Loucy (cell line): ENCODE measurements around the gene MYH10.

Experiments
- H2AFZ ChIP-seq: fragments of 200-600 bp; sonication (generic); 2 replicates; pipeline ENCODE4 v1.6.0; 2016; ENCODE audit warnings: antibody characterized with exemption, mild to moderate bottlenecking, low read length, moderate library complexity
- H3F3A ChIP-seq: fragments of 200-600 bp; 2 replicates; pipeline ENCODE4 v1.6.0; 2016; ENCODE audit warnings: antibody characterized with exemption, low read depth, mild to moderate bottlenecking
- H3K27me3 ChIP-seq: fragments of 200-600 bp; sonication (generic); 2 replicates; pipeline ENCODE4 v1.6.1; 2014; ENCODE audit warnings: low read length, mild to moderate bottlenecking; ENCODE audit not compliant: insufficient read depth, poor library complexity, severe bottlenecking
- H3K36me3 ChIP-seq: fragments of 200-600 bp; sonication (generic); 2 replicates; pipeline ENCODE4 v1.6.1; 2016; ENCODE audit warnings: low read length; ENCODE audit not compliant: insufficient read depth
- H3K4me1 ChIP-seq: fragments of 200-600 bp; sonication (generic); 2 replicates; pipeline ENCODE4 v1.5.1; 2014; ENCODE audit warnings: low read length, mild to moderate bottlenecking; ENCODE audit not compliant: insufficient read depth, poor library complexity, severe bottlenecking
- H3K4me2 ChIP-seq: fragments of 200-600 bp; sonication (generic); 2 replicates; pipeline ENCODE4 v1.6.0; 2014; ENCODE audit warnings: antibody characterized with exemption, low read length, low read depth, mild to moderate bottlenecking; ENCODE audit not compliant: poor library complexity, severe bottlenecking
- H3K4me3 ChIP-seq: fragments of 200-600 bp; sonication (generic); 2 replicates; pipeline ENCODE4 v1.5.1; 2014; ENCODE audit warnings: low read length, mild to moderate bottlenecking, mixed read lengths; ENCODE audit not compliant: poor library complexity, severe bottlenecking
- H3K79me2 ChIP-seq: fragments of 200-600 bp; sonication (generic); 2 replicates; pipeline ENCODE4 v1.6.1; 2014; ENCODE audit warnings: low read length; ENCODE audit not compliant: insufficient read depth
- H3K9ac ChIP-seq: fragments of 200-600 bp; sonication (generic); 2 replicates; pipeline ENCODE4 v1.6.0; 2014; ENCODE audit warnings: mild to moderate bottlenecking, low read depth, low read length, moderate library complexity; ENCODE audit not compliant: poor library complexity, severe bottlenecking
- H3K9me2 ChIP-seq: fragments of 200-600 bp; sonication (generic); replicated peaks from 2 replicates; pipeline ENCODE4 v1.6.1; 2016; ENCODE audit warnings: low read depth, low read length, mixed read lengths
- H3K9me3 ChIP-seq: fragments of 200-600 bp; sonication (generic); 2 replicates; pipeline ENCODE4 v1.6.1; 2014; ENCODE audit warnings: mild to moderate bottlenecking, antibody characterized with exemption, low read length, low read depth; ENCODE audit not compliant: insufficient read depth
- H4K20me1 ChIP-seq: fragments of 200-600 bp; sonication (generic); 2 replicates; pipeline ENCODE4 v1.6.0; 2014; ENCODE audit warnings: antibody characterized with exemption, low read length, mild to moderate bottlenecking; ENCODE audit not compliant: insufficient read depth, poor library complexity, severe bottlenecking
- CTCF ChIP-seq: fragments of 200-600 bp; sonication (generic); conservative IDR thresholded peaks from 2 replicates; pipeline ENCODE4 v1.5.1; 2014; ENCODE audit warnings: mild to moderate bottlenecking, antibody characterized with exemption, low read length
- EZH2phosphoT487 ChIP-seq: fragments of 200-600 bp; IDR thresholded peaks from 2 replicates; pipeline ENCODE4 v1.6.1; 2018; ENCODE audit warnings: antibody characterized with exemption, mild to moderate bottlenecking, moderate library complexity, borderline replicate concordance

The MYH10 gene

GRCh38 chr17:8467527-8467926 lies 163.0 kb downstream of the MYH10 start:
- peaks cover 55% of the 10 kb centered on the region; the same call in 1 of the 2 replicates for H3K36me3 ChIP-seq
- no peaks in the 10 kb centered on the region for H3K4me1 ChIP-seq
- H3K9me2 ChIP-seq: no peaks in the 10 kb centered on the region
- no peak overlapping the region for H3K4me2 ChIP-seq
- H3K27me3 ChIP-seq: no peaks in the 10 kb centered on the region
- no peak overlapping the region for H3K4me3 ChIP-seq
- H3K79me2 ChIP-seq: peaks cover 8% of the 10 kb centered on the region; the same call in 1 of the 2 replicates
- TF ChIP-seq CTCF (no peak), EZH2phosphoT487 (no peak)
- no peak overlapping the region for H3K9ac ChIP-seq
- H3F3A ChIP-seq: no peaks in the 10 kb centered on the region
- no peak overlapping the region for H2AFZ ChIP-seq
- no peaks in the 10 kb centered on the region for H4K20me1 ChIP-seq
- no peaks in the 10 kb centered on the region for H3K9me3 ChIP-seq

GRCh38 chr17:8466873-8467272 lies 163.7 kb downstream of the MYH10 start:
- TF ChIP-seq EZH2phosphoT487 (no peak), CTCF (no peak)
- no peak overlapping the region for H3K4me2 ChIP-seq
- no peaks in the 10 kb centered on the region for H3K4me1 ChIP-seq
- H3K79me2 ChIP-seq: peaks cover 8% of the 10 kb centered on the region; the same call in 1 of the 2 replicates
- peaks cover 57% of the 10 kb centered on the region; the same call in 1 of the 2 replicates for H3K36me3 ChIP-seq
- no peaks in the 10 kb centered on the region for H3F3A ChIP-seq
- H3K27me3 ChIP-seq: no peaks in the 10 kb centered on the region
- no peak overlapping the region for H2AFZ ChIP-seq
- no peaks in the 10 kb centered on the region for H3K9me3 ChIP-seq
- no peaks in the 10 kb centered on the region for H3K9me2 ChIP-seq
- H3K9ac ChIP-seq: no peak overlapping the region
- H3K4me3 ChIP-seq: no peak overlapping the region
- no peaks in the 10 kb centered on the region for H4K20me1 ChIP-seq

- H3K36me3 ChIP-seq: peaks cover 57% of the 10 kb centered on the region; the same call in 1 of the 2 replicates
Observed at GRCh38 chr17:8466456-8466855, 164.1 kb downstream of the MYH10 start.

More at GRCh38 chr17:8466456-8466855, 164.1 kb downstream of the MYH10 start:
- no peak for TF ChIP-seq EZH2phosphoT487
- TF ChIP-seq CTCF: no peak
- Histone ChIP-seq H2AFZ (no peak overlapping the region), H3K4me3 (no peak overlapping the region), H4K20me1 (no peaks in the 10 kb centered on the region), H3K4me1 (no peaks in the 10 kb centered on the region), H3F3A (no peaks in the 10 kb centered on the region), H3K4me2 (no peak overlapping the region), H3K9ac (no peak overlapping the region), H3K9me3 (no peaks in the 10 kb centered on the region), H3K9me2 (no peaks in the 10 kb centered on the region), H3K79me2 (peaks cover 8% of the 10 kb centered on the region; the same call in 1 of the 2 replicates), H3K27me3 (no peaks in the 10 kb centered on the region)
